SH-SY5Y (cell line): ENCODE data around the gene HECTD4.

Source experiments
- GATA2 ChIP-seq: IDR thresholded peaks from 2 replicates; pipeline ENCODE4 v1.6.1; 2011; ENCODE audit warnings: mild to moderate bottlenecking, low read depth, low read length
- GATA3 ChIP-seq: IDR thresholded peaks from 2 replicates; pipeline ENCODE4 v1.6.1; 2011; ENCODE audit warnings: low read depth, mild to moderate bottlenecking, low read length, moderate library complexity

The HECTD4 gene

GRCh38 chr12:112317481-112317880, 64.8 kb downstream of the HECTD4 start:
- TF ChIP-seq GATA3 (no peak), GATA2 (no peak)

- TF ChIP-seq GATA3 (no peak), GATA2 (no peak)
These were observed 67.2 kb downstream of the HECTD4 start for GRCh38 chr12:112314981-112315380.

GRCh38 chr12:112309797-112310196, 72.4 kb downstream of the HECTD4 start:
- TF ChIP-seq GATA3: no peak
- TF ChIP-seq GATA2: no peak

- TF ChIP-seq GATA3 (no peak), GATA2 (no peak)
These were observed 73.6 kb downstream of the HECTD4 start for GRCh38 chr12:112308652-112309051.

GRCh38 chr12:112308161-112308560, 74.1 kb downstream of the HECTD4 start:
- TF ChIP-seq GATA2 (no peak), GATA3 (no peak)

- TF ChIP-seq GATA2 (no peak), GATA3 (no peak)
These were observed 74.8 kb downstream of the HECTD4 start for GRCh38 chr12:112307317-112308011.

GRCh38 chr12:112305951-112306350, 76.3 kb downstream of the HECTD4 start:
- TF ChIP-seq GATA3 (no peak), GATA2 (no peak)

- TF ChIP-seq GATA3 (no peak), GATA2 (no peak)
These were observed 77.8 kb downstream of the HECTD4 start for GRCh38 chr12:112304436-112304835.

- no peak for TF ChIP-seq GATA3
- TF ChIP-seq GATA2: no peak
These were observed 78.4 kb downstream of the HECTD4 start for GRCh38 chr12:112303799-112304198.

- TF ChIP-seq GATA2 (no peak), GATA3 (no peak)
These were observed 79.2 kb downstream of the HECTD4 start for GRCh38 chr12:112303004-112303403.

GRCh38 chr12:112299704-112300103, 82.5 kb downstream of the HECTD4 start:
- no peak for TF ChIP-seq GATA3

- TF ChIP-seq GATA2 (no peak), GATA3 (no peak)
These were observed 85.0 kb downstream of the HECTD4 start for GRCh38 chr12:112297188-112297587.

GRCh38 chr12:112296183-112296582, 86.0 kb downstream of the HECTD4 start:
- TF ChIP-seq GATA2 (no peak), GATA3 (no peak)

GRCh38 chr12:112294793-112295192, 87.4 kb downstream of the HECTD4 start:
- TF ChIP-seq GATA3 (no peak), GATA2 (no peak)

- no peak for TF ChIP-seq GATA2
- TF ChIP-seq GATA3: no peak
These were observed 93.6 kb downstream of the HECTD4 start for GRCh38 chr12:112288638-112289037.
